Measurements from ENCODE around the gene RASL10B. TPM values are rescaled to one million over a fixed set of nuclear protein-coding genes. Genes with fewer than 3 reads are reported as not detected.

RASL10B gene
- total RNA-seq, 1 donor from 2014 or later, result 20.1 TPM

DNA sequence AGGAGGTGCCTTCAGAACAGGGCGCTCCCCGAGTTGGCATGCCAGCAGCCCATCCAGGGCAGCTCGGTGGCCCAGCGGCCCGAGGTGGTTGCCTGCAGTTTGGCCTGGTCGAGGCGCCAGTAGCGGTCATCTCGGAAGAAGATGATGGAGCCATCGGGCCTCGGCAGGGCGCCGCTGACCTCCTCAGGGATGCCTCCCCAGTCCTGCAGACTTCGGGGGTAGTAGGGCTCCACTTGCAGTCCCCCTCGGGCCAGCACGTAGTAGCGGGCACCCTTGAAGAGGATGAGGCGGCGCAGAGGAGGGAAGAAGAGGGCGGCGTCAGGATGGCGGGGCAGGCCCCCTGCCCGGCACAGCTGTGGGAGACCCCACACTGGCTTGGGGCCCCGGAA is 35.0 kb downstream of the RASL10B start:
- Mint-ChIP-seq H3K4me3 (no peak overlapping the region), H3K4me1 (peaks cover 7% of the 10 kb centered on the region), H3K36me3 (no peaks in the 10 kb centered on the region), H3K9me3 (no peaks in the 10 kb centered on the region), H3K27me3 (ENCODE audit: low read depth) (no peaks in the 10 kb centered on the region), H3K27ac (no peak overlapping the region)
- DNase-seq (ENCODE audit: low spot score in 2 of 2, unreplicated experiment in 2 of 2), result no peak
- no peak for TF ChIP-seq CTCF (IDR thresholded peaks at IDR 0.05; ENCODE audit: unreplicated experiment)

GRCh38 chr17:35766903-35767510 is 35.6 kb downstream of the RASL10B start:
- DNase-seq (ENCODE audit: low spot score in 2 of 2, unreplicated experiment in 2 of 2), result no peak
- no peaks in the 10 kb centered on the region for H3K9me3 Mint-ChIP-seq
- peaks cover 7% of the 10 kb centered on the region for H3K4me1 Mint-ChIP-seq
- no peaks in the 10 kb centered on the region for H3K36me3 Mint-ChIP-seq
- no peak overlapping the region for H3K27ac Mint-ChIP-seq
- no peak overlapping the region for H3K4me3 Mint-ChIP-seq
- TF ChIP-seq CTCF (IDR thresholded peaks at IDR 0.05; ENCODE audit: unreplicated experiment), result no peak
- H3K27me3 Mint-ChIP-seq (ENCODE audit: low read depth), result no peaks in the 10 kb centered on the region

GRCh38 chr17:35768797-35769196 is 37.4 kb downstream of the RASL10B start:
- DNase-seq (ENCODE audit: low spot score in 2 of 2, unreplicated experiment in 2 of 2), result no peak
- Mint-ChIP-seq H3K4me1 (peaks cover 10% of the 10 kb centered on the region), H3K27me3 (ENCODE audit: low read depth) (no peaks in the 10 kb centered on the region), H3K36me3 (no peaks in the 10 kb centered on the region), H3K4me3 (no peak overlapping the region), H3K27ac (no peak overlapping the region), H3K9me3 (no peaks in the 10 kb centered on the region)
- TF ChIP-seq CTCF (IDR thresholded peaks at IDR 0.05; ENCODE audit: unreplicated experiment), result no peak

DNA sequence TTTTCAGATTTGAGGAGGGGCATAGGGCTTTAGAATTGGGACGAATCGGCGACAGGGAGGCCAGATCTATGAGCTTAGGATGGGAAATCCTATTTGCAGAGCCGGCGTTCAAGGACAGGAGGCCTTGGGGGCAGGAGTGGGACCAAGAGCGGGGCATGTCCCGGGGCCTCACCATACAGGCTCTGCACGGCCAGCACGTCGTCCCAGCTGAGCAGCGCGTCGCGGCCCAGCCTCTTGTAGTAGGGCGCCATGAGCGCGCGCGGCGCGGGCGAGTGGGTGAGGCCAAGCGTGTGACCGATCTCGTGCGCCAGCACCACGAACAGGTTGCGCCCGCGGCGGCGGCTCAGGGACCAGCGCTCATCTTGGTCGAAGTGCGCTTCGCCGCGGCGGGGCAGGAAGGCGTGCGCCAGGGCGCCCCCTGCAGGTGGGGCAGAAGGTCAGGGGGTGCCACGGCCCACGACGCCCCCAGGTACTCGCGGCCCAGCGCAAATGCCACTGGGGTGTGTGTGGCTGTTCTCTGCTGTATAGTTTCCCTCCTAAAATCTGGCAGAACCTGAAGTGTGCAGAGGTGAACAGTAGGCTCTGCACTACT is 38.6 kb downstream of the RASL10B start:
- Mint-ChIP-seq H3K27ac (no peak overlapping the region), H3K9me3 (no peaks in the 10 kb centered on the region), H3K4me3 (no peak overlapping the region), H3K36me3 (no peaks in the 10 kb centered on the region), H3K27me3 (ENCODE audit: low read depth) (no peaks in the 10 kb centered on the region), H3K4me1 (peaks cover 15% of the 10 kb centered on the region)
- TF ChIP-seq CTCF (IDR thresholded peaks at IDR 0.05; ENCODE audit: unreplicated experiment), result peak; percentile 58
- DNase-seq (ENCODE audit: low spot score in 2 of 2, unreplicated experiment in 2 of 2), result no peak

GRCh38 chr17:35773129-35773528 is 41.7 kb downstream of the RASL10B start:
- no peak overlapping the region for H3K4me3 Mint-ChIP-seq
- peaks cover 25% of the 10 kb centered on the region for H3K4me1 Mint-ChIP-seq
- DNase-seq (ENCODE audit: low spot score in 2 of 2, unreplicated experiment in 2 of 2), result no peak
- H3K27me3 Mint-ChIP-seq (ENCODE audit: low read depth), result no peaks in the 10 kb centered on the region
- no peak for TF ChIP-seq CTCF (IDR thresholded peaks at IDR 0.05; ENCODE audit: unreplicated experiment)
- H3K9me3 Mint-ChIP-seq, result no peaks in the 10 kb centered on the region
- no peak overlapping the region for H3K27ac Mint-ChIP-seq
- H3K36me3 Mint-ChIP-seq, result no peaks in the 10 kb centered on the region

All from mesothelial cell of epicardium (in vitro differentiated cells).